Stomach smooth muscle (tissue), 2 donors: ENCODE results near the gene USP37.

Experiments used
- H3K27ac ChIP-seq: one replicate; pipeline ENCODE4 v1.7.0; 2013; ENCODE audit warnings: mild to moderate bottlenecking, low read length, inconsistent platforms
- H3K27me3 ChIP-seq, 2 donors: one replicate each; pipeline ENCODE4 v1.7.0; 2013; ENCODE audit warnings: low read length in 2 of 2; ENCODE audit not compliant: insufficient read depth in 2 of 2, control insufficient read depth in 1 of 2
- H3K36me3 ChIP-seq, 2 donors: one replicate each; pipeline ENCODE4 v1.7.0; 2013; ENCODE audit warnings: low read length in 2 of 2; ENCODE audit not compliant: control insufficient read depth in 2 of 2, insufficient read depth in 2 of 2
- H3K4me1 ChIP-seq: one replicate; pipeline ENCODE4 v1.7.0; 2013; ENCODE audit warnings: low read length; ENCODE audit not compliant: control insufficient read depth, insufficient read depth
- H3K4me3 ChIP-seq, 2 donors: one replicate each; pipeline ENCODE4 v1.7.0; 2013; ENCODE audit warnings: low read length in 2 of 2
- H3K9ac ChIP-seq, 2 donors: one replicate each; pipeline ENCODE4 v1.7.0; 2013; ENCODE audit warnings: low read length in 2 of 2, mild to moderate bottlenecking in 1 of 2
- H3K9me3 ChIP-seq, 2 donors: one replicate each; pipeline ENCODE4 v1.7.0; 2013; ENCODE audit warnings: low read length in 2 of 2; ENCODE audit not compliant: control insufficient read depth in 2 of 2
- donor health status: healthy.
- donor health status: Pancreatic carcinoma.

The USP37 gene

GRCh38 chr2:218446547-218446946 lies 121.6 kb downstream of the USP37 start:
- Histone ChIP-seq H3K27me3 (no peaks in the 10 kb centered on the region), H3K36me3 (peaks cover 7 to 8% of the 10 kb centered on the region in 2 donors), H3K9me3 (no peaks in the 10 kb centered on the region), H3K27ac (no peak overlapping the region), H3K4me1 (no peaks in the 10 kb centered on the region), H3K9ac (no peak overlapping the region), H3K4me3 (no peak overlapping the region)

- Histone ChIP-seq H3K36me3 (peaks cover 7 to 8% of the 10 kb centered on the region in 2 donors), H3K27ac (no peak overlapping the region), H3K9me3 (no peaks in the 10 kb centered on the region), H3K4me1 (no peaks in the 10 kb centered on the region), H3K4me3 (no peak overlapping the region), H3K9ac (no peak overlapping the region), H3K27me3 (no peaks in the 10 kb centered on the region)
Observed at GRCh38 chr2:218445602-218446001, 122.5 kb downstream of the USP37 start.

- Histone ChIP-seq H3K4me3 (no peak overlapping the region), H3K27me3 (no peaks in the 10 kb centered on the region), H3K9me3 (no peaks in the 10 kb centered on the region), H3K4me1 (no peaks in the 10 kb centered on the region), H3K27ac (no peak overlapping the region), H3K9ac (no peak overlapping the region), H3K36me3 (peaks cover 6% of the 10 kb centered on the region in 2 donors)
Observed at GRCh38 chr2:218444692-218445357, 123.3 kb downstream of the USP37 start.

GRCh38 chr2:218438596-218438995 lies 129.6 kb downstream of the USP37 start:
- Histone ChIP-seq H3K36me3 (no peaks in the 10 kb centered on the region), H3K9ac (no peak overlapping the region), H3K9me3 (no peaks in the 10 kb centered on the region), H3K4me3 (no peak overlapping the region), H3K27me3 (no peaks in the 10 kb centered on the region), H3K4me1 (no peaks in the 10 kb centered on the region), H3K27ac (no peak overlapping the region)

GRCh38 chr2:218437969-218438368 lies 130.2 kb downstream of the USP37 start:
- Histone ChIP-seq H3K4me1 (no peaks in the 10 kb centered on the region), H3K9ac (no peak overlapping the region), H3K36me3 (no peaks in the 10 kb centered on the region), H3K9me3 (no peaks in the 10 kb centered on the region), H3K4me3 (no peak overlapping the region), H3K27ac (no peak overlapping the region), H3K27me3 (no peaks in the 10 kb centered on the region)

GRCh38 chr2:218436992-218437391 lies 131.2 kb downstream of the USP37 start:
- H3K9ac ChIP-seq: no peak overlapping the region
- no peaks in the 10 kb centered on the region for H3K36me3 ChIP-seq
- H3K4me3 ChIP-seq: no peak overlapping the region
- no peaks in the 10 kb centered on the region for H3K9me3 ChIP-seq
- no peaks in the 10 kb centered on the region for H3K4me1 ChIP-seq
- no peak overlapping the region for H3K27ac ChIP-seq
- no peaks in the 10 kb centered on the region for H3K27me3 ChIP-seq

GRCh38 chr2:218435003-218435982 lies 132.9 kb downstream of the USP37 start:
- no peak overlapping the region for H3K4me3 ChIP-seq
- H3K27me3 ChIP-seq: no peaks in the 10 kb centered on the region
- no peaks in the 10 kb centered on the region for H3K4me1 ChIP-seq
- H3K9me3 ChIP-seq: no peaks in the 10 kb centered on the region
- H3K27ac ChIP-seq: no peak overlapping the region
- H3K9ac ChIP-seq: no peak overlapping the region
- H3K36me3 ChIP-seq: no peaks in the 10 kb centered on the region

GRCh38 chr2:218434456-218434855 lies 133.7 kb downstream of the USP37 start:
- peaks cover 0 to 3% of the 10 kb centered on the region in 2 donors for H3K27me3 ChIP-seq
- no peaks in the 10 kb centered on the region for H3K9me3 ChIP-seq
- no peak overlapping the region for H3K27ac ChIP-seq
- H3K4me3 ChIP-seq: no peak overlapping the region
- H3K4me1 ChIP-seq: no peaks in the 10 kb centered on the region
- H3K9ac ChIP-seq: no peak overlapping the region
- no peaks in the 10 kb centered on the region for H3K36me3 ChIP-seq

GRCh38 chr2:218432676-218433365 lies 135.3 kb downstream of the USP37 start:
- no peaks in the 10 kb centered on the region for H3K36me3 ChIP-seq
- H3K4me1 ChIP-seq: no peaks in the 10 kb centered on the region
- H3K27ac ChIP-seq: no peak overlapping the region
- H3K9ac ChIP-seq: no peak overlapping the region
- H3K27me3 ChIP-seq: peaks cover 0 to 3% of the 10 kb centered on the region in 2 donors
- H3K9me3 ChIP-seq: no peaks in the 10 kb centered on the region
- no peak overlapping the region for H3K4me3 ChIP-seq

GRCh38 chr2:218431878-218432277 lies 136.3 kb downstream of the USP37 start:
- H3K4me1 ChIP-seq: no peaks in the 10 kb centered on the region

More at GRCh38 chr2:218431878-218432277, 136.3 kb downstream of the USP37 start:
- Histone ChIP-seq H3K36me3 (no peaks in the 10 kb centered on the region), H3K27me3 (peaks cover 0 to 3% of the 10 kb centered on the region in 2 donors), H3K9me3 (no peaks in the 10 kb centered on the region), H3K27ac (no peak overlapping the region), H3K4me3 (no peak overlapping the region), H3K9ac (no peak overlapping the region)
